Measurements from ENCODE around the gene ANKRA2.

GRCh38 chr5:73582285-73583145 is 17.1 kb upstream of the ANKRA2 start:
- TF ChIP-seq CTCF (IDR thresholded peaks at IDR 0.05; ENCODE audit: insufficient read depth, low read length, poor library complexity, severe bottlenecking) (no peak), EZH2phosphoT487 (conservative IDR thresholded peaks at IDR 0.05; ENCODE audit: low read length) (no peak)
